ENCODE results near the gene MAPK9. TPM values are rescaled to one million over a fixed set of nuclear protein-coding genes. Genes with fewer than 3 reads are reported as not detected.

MAPK9 gene
- total and polyA plus RNA-seq, 2 experiments from 2014 or later: 17.8 to 31.3 TPM

GRCh38 chr5:180323941-180324600 is 32.2 kb upstream of the MAPK9 start:
- Histone ChIP-seq H3K36me3 (replicated peaks; ENCODE audit: insufficient read depth, low read depth) (no peaks in the 10 kb centered on the region), H4K20me1 (ENCODE audit: insufficient read depth, poor library complexity, severe bottlenecking) (no peaks in the 10 kb centered on the region), H3K27ac (no peak overlapping the region), H3K4me1 (ENCODE audit: insufficient read depth) (no peaks in the 10 kb centered on the region), H3K9me2 (replicated peaks; ENCODE audit: insufficient read depth) (no peaks in the 10 kb centered on the region), H3K9me3 (ENCODE audit: low read depth) (no peaks in the 10 kb centered on the region), H2AFZ (no peak overlapping the region), H3K4me3 (no peak overlapping the region), H3K4me2 (no peak overlapping the region), H3K79me2 (no peaks in the 10 kb centered on the region), H3K27me3 (no peaks in the 10 kb centered on the region)
- no peak for DNase-seq (ENCODE audit: low spot score)
- TF ChIP-seq EZH2 (IDR thresholded peaks at IDR 0.05; ENCODE audit: borderline replicate concordance) (no peak), CTCF (IDR thresholded peaks at IDR 0.05; ENCODE audit: poor library complexity) (no peak), EZH2phosphoT487 (IDR thresholded peaks at IDR 0.05; ENCODE audit: low read depth, severe bottlenecking, unreplicated experiment) (no peak)
- WGBS (ENCODE audit: low lambda C conversion rate, missing lambda C conversion rate): 67% methylated on average over 11 of the region's 11 CpGs

GRCh38 chr5:180323160-180323559 is 31.3 kb upstream of the MAPK9 start:
- Histone ChIP-seq H3K9me2 (replicated peaks; ENCODE audit: insufficient read depth) (no peaks in the 10 kb centered on the region), H3K4me2 (no peak overlapping the region), H4K20me1 (ENCODE audit: insufficient read depth, poor library complexity, severe bottlenecking) (no peaks in the 10 kb centered on the region), H3K4me3 (no peak overlapping the region), H3K27ac (no peak overlapping the region), H2AFZ (no peak overlapping the region), H3K27me3 (no peaks in the 10 kb centered on the region), H3K4me1 (ENCODE audit: insufficient read depth) (no peaks in the 10 kb centered on the region), H3K36me3 (replicated peaks; ENCODE audit: insufficient read depth, low read depth) (no peaks in the 10 kb centered on the region), H3K79me2 (no peaks in the 10 kb centered on the region), H3K9me3 (ENCODE audit: low read depth) (no peaks in the 10 kb centered on the region)
- DNase-seq (ENCODE audit: low spot score): no peak
- TF ChIP-seq CTCF (IDR thresholded peaks at IDR 0.05; ENCODE audit: poor library complexity) (no peak), EZH2phosphoT487 (IDR thresholded peaks at IDR 0.05; ENCODE audit: low read depth, severe bottlenecking, unreplicated experiment) (no peak), EZH2 (IDR thresholded peaks at IDR 0.05; ENCODE audit: borderline replicate concordance) (no peak)
- 92% methylated on average over 14 of the region's 14 CpGs for WGBS (ENCODE audit: low lambda C conversion rate, missing lambda C conversion rate)

GRCh38 chr5:180318456-180319089 is 26.7 kb upstream of the MAPK9 start:
- Histone ChIP-seq H3K4me2 (no peak overlapping the region), H3K9me3 (ENCODE audit: low read depth) (no peaks in the 10 kb centered on the region), H3K9me2 (replicated peaks; ENCODE audit: insufficient read depth) (no peaks in the 10 kb centered on the region), H4K20me1 (ENCODE audit: insufficient read depth, poor library complexity, severe bottlenecking) (no peaks in the 10 kb centered on the region), H3K27ac (no peak overlapping the region), H3K27me3 (no peaks in the 10 kb centered on the region), H3K4me1 (ENCODE audit: insufficient read depth) (no peaks in the 10 kb centered on the region), H3K4me3 (no peak overlapping the region), H2AFZ (no peak overlapping the region), H3K36me3 (replicated peaks; ENCODE audit: insufficient read depth, low read depth) (no peaks in the 10 kb centered on the region), H3K79me2 (no peaks in the 10 kb centered on the region)
- no peak for DNase-seq (ENCODE audit: low spot score)
- 94% methylated on average over 23 of the region's 23 CpGs for WGBS (ENCODE audit: low lambda C conversion rate, missing lambda C conversion rate)
- no peak for TF ChIP-seq EZH2phosphoT487 (IDR thresholded peaks at IDR 0.05; ENCODE audit: low read depth, severe bottlenecking, unreplicated experiment)

- Histone ChIP-seq H4K20me1 (ENCODE audit: insufficient read depth, poor library complexity, severe bottlenecking) (no peaks in the 10 kb centered on the region), H3K9me3 (ENCODE audit: low read depth) (no peaks in the 10 kb centered on the region), H3K4me2 (no peak overlapping the region), H3K4me1 (ENCODE audit: insufficient read depth) (no peaks in the 10 kb centered on the region), H3K9me2 (replicated peaks; ENCODE audit: insufficient read depth) (no peaks in the 10 kb centered on the region), H3K79me2 (no peaks in the 10 kb centered on the region), H3K36me3 (replicated peaks; ENCODE audit: insufficient read depth, low read depth) (no peaks in the 10 kb centered on the region), H3K27me3 (no peaks in the 10 kb centered on the region), H2AFZ (no peak overlapping the region), H3K27ac (no peak overlapping the region), H3K4me3 (no peak overlapping the region)
- TF ChIP-seq EZH2 (IDR thresholded peaks at IDR 0.05; ENCODE audit: borderline replicate concordance) (no peak), CTCF (IDR thresholded peaks at IDR 0.05; ENCODE audit: poor library complexity) (no peak), EZH2phosphoT487 (IDR thresholded peaks at IDR 0.05; ENCODE audit: low read depth, severe bottlenecking, unreplicated experiment) (no peak)
- DNase-seq (ENCODE audit: low spot score): no peak
- 95% methylated on average over 20 of the region's 20 CpGs for WGBS (ENCODE audit: low lambda C conversion rate, missing lambda C conversion rate)
These were observed 24.7 kb upstream of the MAPK9 start for GRCh38 chr5:180316586-180316985.
